CD1c-positive myeloid dendritic cell (primary cell): ENCODE results near the gene KMT2E.

Experiments
- DNase-seq: peaks from one replicate; pipeline ENCODE4 v3.0.0-alpha.2; 2016; ENCODE audit errors: extremely low spot score

KMT2E gene

DNA sequence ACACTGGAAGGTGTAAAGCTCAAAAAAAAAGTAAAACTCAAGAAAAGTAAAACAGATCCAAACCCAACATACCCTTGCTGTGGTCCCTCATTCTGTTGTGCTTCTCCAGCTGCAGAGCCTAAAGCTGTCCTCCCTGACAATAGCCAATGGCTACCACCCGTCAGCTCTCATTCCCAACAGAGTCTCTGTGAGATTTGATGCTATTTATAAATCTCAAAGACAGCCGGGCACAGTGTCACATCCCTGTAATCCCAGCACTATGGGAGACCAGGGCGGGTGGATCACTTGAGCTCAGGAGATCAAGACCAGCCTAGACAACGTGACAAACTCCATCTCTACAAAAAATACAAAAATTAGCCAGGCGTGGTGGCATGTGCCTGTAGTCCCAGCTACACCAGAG lies 116.0 kb downstream of the KMT2E start:
- no peak for DNase-seq

DNA sequence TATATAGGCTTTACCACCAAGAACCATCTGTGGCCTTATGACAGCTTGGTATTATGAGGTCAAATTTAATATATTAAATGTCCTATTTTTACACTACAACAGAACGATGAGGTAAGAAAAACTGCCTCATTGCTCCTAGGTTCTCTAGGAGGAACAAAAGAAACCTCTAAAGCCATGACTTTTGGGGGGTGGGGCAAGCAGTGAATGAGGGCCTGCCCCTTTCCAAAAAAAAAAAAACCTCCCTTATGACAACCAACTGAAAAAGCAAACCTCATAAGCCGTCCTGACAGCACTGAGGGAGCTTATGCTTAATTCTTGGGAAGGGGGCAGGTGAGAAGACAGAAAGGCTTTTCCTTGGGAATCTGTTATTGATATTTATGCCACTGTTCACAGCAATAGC lies 116.6 kb downstream of the KMT2E start:
- DNase-seq: no peak

DNA sequence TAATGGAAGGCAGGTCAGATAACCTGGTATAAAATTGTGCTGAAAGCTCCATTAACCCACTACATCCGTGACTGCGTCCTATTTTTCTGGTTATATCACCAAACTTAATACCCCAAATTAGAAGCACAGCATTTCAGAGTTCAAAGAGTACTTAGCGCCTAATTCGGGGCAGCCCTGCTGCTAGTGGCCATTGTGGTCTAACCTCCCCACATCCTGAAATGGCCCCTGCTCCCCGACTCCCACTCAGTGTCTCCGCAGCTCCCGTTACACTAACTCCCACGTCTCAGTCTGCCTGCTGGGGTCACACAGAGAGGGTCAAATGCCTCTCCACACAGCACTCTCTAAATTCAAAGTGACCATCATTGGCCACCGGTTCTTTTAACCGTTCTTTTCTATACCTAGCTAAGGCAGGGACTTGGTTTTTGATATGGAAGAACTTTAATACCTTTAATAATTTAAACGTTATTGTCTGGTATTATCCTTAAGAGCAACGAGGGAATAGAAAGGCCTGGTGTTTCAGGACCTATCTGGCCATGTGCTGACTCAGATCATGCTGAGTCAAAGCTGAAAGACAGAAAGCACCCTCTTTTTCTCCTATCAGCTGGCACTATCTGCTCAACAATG lies 117.1 kb downstream of the KMT2E start:
- DNase-seq: no peak

DNA sequence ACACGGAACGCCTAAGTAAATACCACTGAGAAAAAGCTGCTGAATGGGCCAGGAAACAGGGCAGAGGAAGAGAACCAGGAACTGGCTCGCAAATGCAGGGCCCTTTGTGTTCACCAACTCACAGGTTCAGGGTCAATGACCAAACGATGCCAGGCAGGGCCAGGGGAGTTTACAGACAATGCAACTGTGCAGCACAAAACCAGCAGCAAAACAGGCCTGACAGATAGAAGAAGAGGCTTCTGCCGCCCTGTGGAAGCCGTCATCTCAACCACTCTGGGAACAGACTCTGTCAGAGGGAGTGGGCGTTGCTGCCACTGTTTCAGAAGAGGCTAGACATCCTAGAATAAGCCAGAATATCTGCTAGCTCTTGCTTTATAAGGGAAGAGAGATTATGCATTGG lies 117.9 kb downstream of the KMT2E start:
- DNase-seq: no peak

DNA sequence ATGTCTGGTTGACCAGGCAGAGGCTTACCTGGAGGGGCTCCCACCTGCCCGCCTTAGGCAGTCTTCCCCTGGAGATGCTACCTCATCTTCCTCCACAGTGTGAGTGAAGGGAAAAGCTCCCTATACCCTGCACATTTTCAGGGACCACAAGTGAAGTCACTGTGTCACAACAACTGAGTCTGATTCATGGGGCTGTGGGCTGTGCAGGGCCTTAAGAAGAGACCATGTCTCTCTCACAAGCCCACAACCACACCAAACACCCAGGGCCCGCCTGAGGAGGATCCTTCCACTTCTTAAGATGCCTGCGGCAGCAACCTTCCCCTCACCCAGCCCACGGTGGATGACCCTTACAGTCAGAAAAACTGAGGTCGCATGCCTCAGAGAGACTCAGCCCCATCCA lies 118.3 kb downstream of the KMT2E start:
- no peak for DNase-seq

DNA sequence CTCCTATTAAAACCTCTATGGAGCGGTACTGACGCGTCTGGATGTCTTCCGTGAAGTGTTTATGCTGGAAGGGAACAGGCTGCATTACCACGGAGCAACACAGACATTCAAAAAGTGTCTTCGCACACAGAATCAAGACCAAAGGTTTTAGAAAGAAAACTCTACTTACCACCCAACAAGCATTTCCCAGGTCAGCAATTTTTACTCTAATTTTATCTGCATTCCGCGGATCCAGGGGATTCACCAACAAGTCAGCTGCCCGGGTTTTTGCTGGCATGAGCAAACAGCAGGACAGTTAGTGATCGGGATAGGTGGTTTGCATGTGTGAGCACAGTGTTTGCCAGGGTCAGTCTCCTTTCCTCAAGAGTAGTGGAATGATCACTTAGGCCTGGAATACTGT lies 118.8 kb downstream of the KMT2E start:
- DNase-seq: no peak

DNA sequence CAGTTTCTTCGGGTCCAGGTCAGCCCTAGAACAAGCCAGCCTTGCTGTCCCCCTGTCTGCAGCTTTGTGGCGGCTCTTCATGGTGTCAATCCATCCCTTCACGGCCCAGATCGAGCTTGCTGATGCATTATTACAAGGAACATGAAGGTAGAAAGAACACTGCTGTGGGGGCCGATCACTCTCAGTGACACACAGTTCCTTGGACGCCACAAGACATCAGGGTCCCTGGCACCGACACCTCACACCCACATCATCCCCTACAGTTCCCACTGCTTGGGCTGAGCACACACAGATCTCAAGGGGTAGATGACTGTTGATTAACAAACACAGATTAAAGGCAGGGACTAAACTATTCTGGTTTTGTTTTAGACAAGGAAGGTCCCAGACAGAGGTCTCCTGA lies 119.4 kb downstream of the KMT2E start:
- DNase-seq: no peak

DNA sequence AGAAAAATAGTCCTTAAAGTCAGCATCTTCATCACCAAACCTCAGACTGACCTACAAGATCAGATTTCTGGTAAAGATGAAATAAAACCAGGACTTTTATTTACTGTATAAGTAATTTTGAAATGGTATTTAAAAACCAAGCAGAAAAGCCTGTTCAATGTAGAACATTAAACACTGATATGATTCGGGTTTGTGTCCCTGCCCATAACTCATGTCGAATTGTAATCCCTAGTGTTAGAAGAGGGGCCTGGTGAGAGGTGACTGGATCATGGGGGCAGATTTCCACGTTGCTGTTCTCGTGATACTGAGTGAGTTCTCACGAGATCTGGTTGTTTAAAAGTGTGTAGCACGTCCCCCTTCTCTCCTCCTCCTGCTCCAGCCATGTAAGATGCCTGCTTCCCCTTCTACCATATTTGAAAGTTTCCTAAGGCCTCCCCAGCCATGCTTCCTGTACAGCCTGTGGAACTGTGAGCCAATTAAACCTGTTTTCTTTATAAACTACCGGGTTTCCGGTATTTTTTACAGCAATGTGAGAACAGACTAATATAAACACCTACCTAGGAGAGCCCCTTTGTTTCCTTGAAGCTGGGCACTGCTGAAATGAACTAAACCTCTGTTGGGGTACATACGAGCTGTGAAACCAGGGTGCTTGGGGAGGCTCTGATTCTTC lies 120.1 kb downstream of the KMT2E start:
- no peak for DNase-seq

DNA sequence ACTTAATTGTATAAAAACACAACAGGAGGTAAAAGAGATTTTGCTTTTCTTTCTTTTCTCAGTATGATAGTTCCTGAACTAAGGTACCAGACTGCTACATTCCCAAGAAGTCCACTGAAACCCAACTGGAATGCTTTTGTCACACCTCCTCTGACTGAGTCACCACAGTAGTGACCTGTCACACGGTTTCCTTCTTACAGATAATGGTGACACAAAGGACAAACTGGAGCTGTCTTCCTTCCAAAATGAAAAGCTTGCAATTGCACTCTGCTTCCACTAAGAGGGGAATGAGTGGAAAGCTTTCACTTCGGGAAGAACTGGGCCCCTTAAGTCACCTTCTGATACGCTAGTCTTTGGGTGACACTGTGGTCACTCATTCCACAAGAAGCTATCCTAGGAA lies 122.2 kb downstream of the KMT2E start:
- DNase-seq: no peak

DNA sequence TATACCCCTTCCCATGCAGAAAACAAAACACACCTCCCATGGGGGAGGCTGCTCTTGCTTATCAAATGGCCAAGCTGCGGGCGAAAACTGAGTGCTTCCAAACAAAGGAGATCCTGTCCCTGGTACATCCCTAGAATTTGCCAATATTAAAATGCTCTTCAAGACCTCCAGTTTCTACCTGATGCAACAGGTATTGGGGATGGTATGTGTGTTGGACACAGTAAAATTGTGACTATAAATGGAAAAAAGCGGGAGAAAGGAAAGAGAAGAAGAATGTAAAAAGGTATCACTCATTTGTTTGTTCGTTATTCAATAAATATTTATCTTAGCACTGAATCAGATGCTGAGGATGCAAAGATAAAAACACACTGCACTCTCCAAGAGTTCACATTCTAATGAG lies 123.9 kb downstream of the KMT2E start:
- no peak for DNase-seq

DNA sequence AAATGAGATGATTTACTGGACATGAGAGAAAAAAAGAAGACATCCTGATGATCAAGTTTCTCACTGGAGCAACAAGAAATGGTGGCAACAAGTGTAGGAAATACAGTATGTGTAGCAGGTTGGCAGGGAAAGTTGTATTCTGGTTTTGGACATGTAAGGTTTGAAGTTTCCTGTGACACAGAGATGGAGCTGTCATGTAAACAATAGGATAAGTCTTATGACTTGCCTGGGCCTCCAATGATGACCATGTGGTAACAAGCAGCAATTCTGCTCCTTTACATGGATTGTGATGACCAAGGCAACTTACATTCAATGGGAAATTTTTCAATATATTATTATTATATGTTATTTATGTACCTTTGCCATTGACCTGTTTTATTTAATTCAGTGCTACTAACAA lies 125.4 kb downstream of the KMT2E start:
- DNase-seq: no peak

DNA sequence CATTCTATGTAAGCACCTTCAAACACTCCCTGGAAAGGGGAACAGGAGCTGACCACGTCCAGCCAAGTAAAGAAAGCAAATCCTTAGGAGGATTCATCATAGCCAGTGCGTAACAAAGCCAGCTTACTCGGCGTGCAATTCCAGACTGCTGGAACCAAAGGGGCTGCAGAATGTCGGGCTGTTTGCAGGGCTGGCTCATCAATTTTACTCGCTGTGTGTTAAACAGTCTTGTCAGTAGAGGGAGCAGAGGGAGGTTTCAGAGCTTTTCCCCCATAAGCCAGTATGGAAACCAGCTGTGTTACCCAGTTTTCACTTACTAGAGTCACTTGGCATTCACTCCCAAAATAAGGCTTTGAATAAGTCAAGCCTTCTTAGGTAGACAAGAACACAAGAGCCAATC lies 127.1 kb downstream of the KMT2E start:
- DNase-seq: no peak

DNA sequence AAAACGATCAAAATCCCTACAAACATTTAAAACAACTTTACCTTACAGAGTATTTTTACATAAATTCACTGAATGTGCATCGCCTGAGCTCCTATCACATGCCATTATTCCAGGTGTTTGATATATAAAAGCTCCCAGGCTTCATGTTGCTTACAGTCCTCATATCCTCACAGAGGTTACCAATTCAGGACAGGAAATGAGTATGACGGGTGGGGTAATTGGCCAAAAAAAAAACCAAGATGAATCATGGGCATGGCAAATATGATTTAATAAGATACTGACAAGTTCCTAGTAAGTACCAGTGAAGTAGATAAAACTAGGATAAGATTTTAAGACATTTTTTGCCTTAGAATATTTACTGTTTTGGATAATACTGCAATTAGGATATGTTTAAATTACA lies 135.8 kb downstream of the KMT2E start:
- DNase-seq: no peak

DNA sequence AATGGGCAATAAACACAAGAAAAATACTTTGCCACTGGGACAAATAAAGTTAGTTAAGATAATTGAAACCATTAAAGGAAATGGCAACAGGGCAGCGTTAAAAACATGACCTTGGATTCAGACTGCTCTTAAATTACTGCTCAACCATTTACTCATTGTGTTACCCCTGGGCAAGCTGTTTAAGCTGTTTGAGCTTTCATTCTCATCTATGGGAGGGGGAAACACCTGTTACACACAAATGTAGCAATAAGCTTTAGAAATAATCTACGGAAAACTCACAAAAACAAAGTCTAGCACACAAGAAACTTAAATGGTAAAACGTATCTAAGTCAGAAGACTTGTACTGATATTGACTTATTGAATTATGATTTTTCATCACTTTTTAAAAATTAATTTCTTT lies 137.1 kb downstream of the KMT2E start:
- DNase-seq: no peak

DNA sequence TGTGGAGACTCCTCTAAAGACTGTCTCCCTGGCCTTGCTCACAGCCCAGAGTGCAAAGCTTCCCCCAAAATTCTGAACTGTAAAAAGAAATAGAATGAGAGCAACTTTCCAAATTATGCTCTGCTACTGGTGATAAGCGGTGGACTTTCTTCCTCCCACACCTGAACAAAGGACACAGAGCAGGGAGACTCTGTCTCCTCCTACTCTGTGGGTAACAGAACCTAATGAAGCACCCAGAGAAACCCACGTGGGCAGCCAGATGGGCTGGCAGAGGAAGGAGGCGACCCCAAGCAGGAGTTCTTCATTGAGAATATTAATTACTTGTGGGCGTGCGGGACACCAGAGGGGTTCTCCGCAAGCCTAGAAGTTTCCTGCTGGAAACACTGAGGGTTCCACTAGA lies 139.5 kb downstream of the KMT2E start:
- DNase-seq: no peak

DNA sequence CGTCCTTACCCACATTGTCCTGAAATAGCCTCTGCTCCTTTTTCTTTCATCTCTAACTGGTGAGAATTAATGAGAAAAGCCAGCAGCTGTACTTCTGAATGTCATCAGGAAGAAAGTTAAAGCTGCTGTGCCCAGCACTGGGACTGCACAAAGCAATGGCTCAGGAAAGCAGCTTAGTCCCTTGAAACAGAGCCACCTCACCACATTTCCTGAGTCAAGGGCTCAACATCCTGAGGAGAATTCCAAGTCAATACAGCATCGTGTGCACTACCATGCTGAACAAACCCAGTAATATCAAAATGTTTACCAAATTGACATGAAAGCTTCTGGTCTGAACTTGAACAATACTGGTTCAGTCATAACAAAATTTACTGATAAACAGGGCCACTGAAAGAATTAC lies 140.1 kb downstream of the KMT2E start:
- no peak for DNase-seq

DNA sequence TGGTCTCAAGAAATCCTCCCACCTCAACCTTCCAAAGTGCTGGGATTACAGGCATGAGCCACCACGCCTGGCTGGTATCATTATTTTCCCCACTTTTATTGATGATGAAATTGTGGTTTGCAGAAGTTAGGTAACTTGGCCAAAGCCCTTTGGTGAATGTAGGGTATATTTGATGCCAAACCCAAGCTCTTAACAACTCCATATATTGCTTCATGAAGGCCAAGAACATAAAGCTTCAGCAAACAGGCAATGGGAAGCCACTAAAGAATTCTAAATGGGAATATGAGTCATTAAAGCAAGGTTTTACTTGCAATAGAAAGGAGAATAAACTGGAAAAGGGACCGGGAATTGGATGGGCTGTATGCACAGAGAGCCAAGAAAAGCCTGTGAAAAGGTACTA lies 142.7 kb downstream of the KMT2E start:
- DNase-seq: no peak

DNA sequence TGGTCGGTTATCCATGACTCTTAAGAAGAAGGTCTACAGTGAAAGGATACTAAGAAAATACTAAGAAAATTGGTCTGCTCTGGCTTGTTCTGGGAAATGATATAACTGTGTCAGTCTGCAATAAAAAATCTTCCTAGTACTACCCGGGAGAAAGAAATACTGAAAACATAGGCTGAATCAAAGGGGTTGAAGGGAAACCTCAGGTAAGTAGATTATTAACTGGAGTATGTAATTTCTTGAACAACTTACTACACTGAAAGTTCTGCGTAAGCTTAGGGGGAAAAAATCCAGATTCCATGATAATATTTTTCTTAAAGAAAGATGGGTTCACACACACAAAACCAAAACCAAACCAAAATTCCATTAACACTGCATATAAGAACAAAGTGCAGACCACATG lies 143.3 kb downstream of the KMT2E start:
- DNase-seq: no peak

DNA sequence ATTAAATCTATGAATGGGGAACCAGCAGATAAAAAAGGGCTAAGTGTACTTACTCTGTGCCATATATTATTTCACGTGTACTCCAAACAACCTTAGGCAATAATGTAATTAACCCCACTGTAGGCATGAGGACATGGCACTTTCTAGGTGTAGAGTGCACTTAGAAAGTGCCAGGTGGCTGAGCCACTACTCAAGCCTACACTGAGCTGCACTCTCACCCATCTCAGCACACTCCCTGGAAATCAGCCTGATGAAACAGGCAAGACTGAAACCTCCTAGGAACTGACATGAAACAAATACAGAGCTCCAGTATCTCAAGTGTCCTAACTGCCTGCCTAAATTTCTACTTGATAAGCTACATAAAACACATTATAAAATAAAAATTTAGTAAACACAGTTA lies 147.4 kb downstream of the KMT2E start:
- DNase-seq: no peak
